GM19023 (cell line): ENCODE results near the gene MTA3.
"Not testable (repeated sequence)": the region's sequence is repeated elsewhere in the genome, so short reads cannot be mapped to it uniquely, and the experiment has no call there.

Experiments used
- ATAC-seq: cut with Tn5 transposase; IDR thresholded peaks from one replicate; pipeline ENCODE4 v1.9.1; 2021; ENCODE audit warnings: mild to moderate bottlenecking, moderate library complexity; ENCODE audit not compliant: unreplicated experiment

Gene MTA3

GRCh38 chr2:42725657-42726056 lies 157.2 kb downstream of the MTA3 start:
- no peak for ATAC-seq

- ATAC-seq: no peak
These were observed 158.2 kb downstream of the MTA3 start for GRCh38 chr2:42726680-42727079.

- ATAC-seq: not testable (repeated sequence)
These were observed 162.9 kb downstream of the MTA3 start for GRCh38 chr2:42731316-42731715.

- no peak for ATAC-seq
These were observed 165.4 kb downstream of the MTA3 start for GRCh38 chr2:42733852-42734251.

GRCh38 chr2:42736598-42737322 lies 168.3 kb downstream of the MTA3 start:
- ATAC-seq: no peak

- ATAC-seq: no peak
These were observed 172.7 kb downstream of the MTA3 start for GRCh38 chr2:42741140-42741539.

- no peak for ATAC-seq
These were observed 174.6 kb downstream of the MTA3 start for GRCh38 chr2:42742740-42743658.

- ATAC-seq: no peak
These were observed 175.2 kb downstream of the MTA3 start for GRCh38 chr2:42743659-42743990.

GRCh38 chr2:42744545-42745082 lies 176.2 kb downstream of the MTA3 start:
- no peak for ATAC-seq

- ATAC-seq: no peak
These were observed 179.0 kb downstream of the MTA3 start for GRCh38 chr2:42747422-42747821.

- ATAC-seq: no peak
These were observed 180.4 kb downstream of the MTA3 start for GRCh38 chr2:42748840-42749239.

GRCh38 chr2:42752314-42752713 lies 183.9 kb downstream of the MTA3 start:
- peak; percentile 55 for ATAC-seq

GRCh38 chr2:42752816-42753813 lies 184.7 kb downstream of the MTA3 start:
- ATAC-seq: no peak

GRCh38 chr2:42754021-42754775 lies 185.8 kb downstream of the MTA3 start:
- ATAC-seq: peak; percentile 45

GRCh38 chr2:42754776-42755140 lies 186.3 kb downstream of the MTA3 start:
- no peak for ATAC-seq

GRCh38 chr2:42755191-42755880 lies 186.9 kb downstream of the MTA3 start:
- ATAC-seq: no peak

- no peak for ATAC-seq
These were observed 187.8 kb downstream of the MTA3 start for GRCh38 chr2:42756150-42756775.

- no peak for ATAC-seq
These were observed 188.6 kb downstream of the MTA3 start for GRCh38 chr2:42756966-42757513.
